Measurements from ENCODE around the gene COL6A2. TPM values are rescaled to one million over a fixed set of nuclear protein-coding genes. Genes with fewer than 3 reads are reported as not detected.
A peak's percentile ranks its signal among the peaks of the same experiment; 100 is the strongest.

COL6A2 gene
- polyA plus RNA-seq, 1 of the 3 experiments (the other 2 are of a cell fraction): 108 TPM

DNA sequence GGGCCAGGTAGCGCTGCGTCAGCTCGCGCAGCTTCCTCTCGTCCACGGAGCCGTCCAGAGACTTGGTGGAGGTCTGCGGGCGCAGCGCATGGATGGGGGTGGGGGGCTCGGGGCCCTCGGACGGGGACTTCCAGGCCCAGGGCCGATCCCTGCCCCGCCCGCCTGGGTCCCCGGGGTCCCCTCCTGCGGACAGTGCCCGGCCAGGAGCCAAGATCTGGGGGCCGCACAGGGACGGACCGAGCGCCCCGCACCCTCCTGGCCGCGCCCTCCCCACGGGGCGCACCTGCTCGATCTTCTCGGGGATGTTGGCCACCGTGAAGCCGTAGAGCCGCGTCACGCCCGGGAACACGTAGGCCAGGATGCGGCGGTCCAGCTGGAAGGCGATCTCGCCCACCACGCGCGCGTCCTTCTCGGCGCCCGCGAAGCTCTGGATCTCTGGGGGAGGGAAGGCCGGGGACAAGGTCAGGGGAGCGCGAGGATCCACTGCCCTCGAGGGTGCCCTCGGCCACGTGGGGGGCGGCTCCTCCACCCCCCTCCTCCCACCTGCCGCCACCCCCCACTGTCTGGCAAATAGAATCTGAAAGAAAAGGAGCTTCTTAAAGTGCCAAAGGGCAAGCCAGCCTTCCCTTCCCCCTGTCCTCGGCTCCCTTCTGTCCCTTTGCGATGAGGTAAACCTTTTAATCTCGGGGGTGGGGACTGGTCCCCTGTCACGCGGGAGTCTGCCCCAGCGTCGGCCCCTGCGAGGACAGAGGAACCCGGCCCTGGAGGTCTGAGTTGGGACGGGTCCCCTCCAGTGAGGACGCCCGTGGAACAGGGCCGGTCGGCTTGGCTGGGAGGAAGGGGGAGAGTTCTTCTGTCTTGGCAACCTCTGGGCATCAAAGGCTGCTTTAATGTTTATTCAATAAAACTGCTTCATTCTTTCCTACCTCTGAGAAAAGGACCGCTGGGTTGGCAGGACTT, 64.0 kb downstream of the COL6A2 start:
- Histone ChIP-seq H3K4me3 (ENCODE audit: low read depth in 2 of 2, low read length in 1 of 2) (no peak overlapping the region), H3F3A (replicated peaks; ENCODE audit: insufficient read depth) (no peaks in the 10 kb centered on the region), H3K9me3 (no peaks in the 10 kb centered on the region), H3K27ac (ENCODE audit: low read depth in 2 of 2, low read length in 1 of 2) (no peak overlapping the region), H3K4me2 (no peak overlapping the region), H3K9ac (no peak overlapping the region), H4K20me1 (ENCODE audit: insufficient read depth) (no peaks in the 10 kb centered on the region), H3K9me2 (no peaks in the 10 kb centered on the region; the same call in 1 of the 2 replicates), H3K4me1 (ENCODE audit: control insufficient read depth in 1 of 2, insufficient read depth in 2 of 2, low read depth in 1 of 2, low read length in 1 of 2) (no peaks in the 10 kb centered on the region), H3K27me3 (ENCODE audit: insufficient read depth) (no peaks in the 10 kb centered on the region), H2AFZ (ENCODE audit: low read depth) (no peak overlapping the region), H3K36me3 (replicated peaks in 1 of 2; ENCODE audit: control insufficient read depth in 1 of 2, insufficient read depth in 2 of 2, low read length in 1 of 2) (no peaks in the 10 kb centered on the region), H3K79me2 (ENCODE audit: insufficient read depth) (no peaks in the 10 kb centered on the region)
- peak; percentile 30 for DNase-seq
- ChIA-PET POLR2A (no interaction called here), CTCF (interaction anchor here (0.8 kb wide), 1 partner anchor 15 kb away, joined by 3 read pairs; no protein-coding TSS in a partner anchor)
- WGBS (ENCODE audit: low lambda C conversion rate): 89% methylated on average over 35 of the region's 72 CpGs
- TF ChIP-seq MEF2A (IDR thresholded peaks at IDR 0.05; ENCODE audit: borderline replicate concordance, low read depth): no peak
- TF ChIP-seq EP300 (IDR thresholded peaks at IDR 0.05; ENCODE audit: borderline replicate concordance in 1 of 2, low read depth in 1 of 2, low read length in 1 of 2): no peak
- TF ChIP-seq RAD21 (IDR thresholded peaks at IDR 0.05; ENCODE audit: low read length): no peak
- no peak for TF ChIP-seq IRF3 (IDR thresholded peaks at IDR 0.05; ENCODE audit: low read depth, low read length)
- TF ChIP-seq YY1 (IDR thresholded peaks at IDR 0.05; ENCODE audit: low read depth): no peak
- no peak for TF ChIP-seq ELF1 (IDR thresholded peaks at IDR 0.05)

GRCh38 chr21:46163380-46163779, 65.5 kb downstream of the COL6A2 start:
- H3F3A ChIP-seq (replicated peaks; ENCODE audit: insufficient read depth): no peaks in the 10 kb centered on the region
- H3K27ac ChIP-seq (ENCODE audit: low read depth in 2 of 2, low read length in 1 of 2): no peak overlapping the region
- ChIA-PET CTCF (interaction anchor here (0.6 to 1.3 kb wide), 3 partner anchors 17 to 1327 kb away, joined by 3 to 5 read pairs (median 3); no protein-coding TSS in a partner anchor), POLR2A (no interaction called here)
- H3K9me2 ChIP-seq: no peaks in the 10 kb centered on the region; the same call in 1 of the 2 replicates
- H3K36me3 ChIP-seq (replicated peaks in 1 of 2; ENCODE audit: control insufficient read depth in 1 of 2, insufficient read depth in 2 of 2, low read length in 1 of 2): no peaks in the 10 kb centered on the region
- no peaks in the 10 kb centered on the region for H3K4me1 ChIP-seq (ENCODE audit: control insufficient read depth in 1 of 2, insufficient read depth in 2 of 2, low read depth in 1 of 2, low read length in 1 of 2)
- no peak for DNase-seq
- H3K9ac ChIP-seq: no peak overlapping the region
- no peak overlapping the region for H2AFZ ChIP-seq (ENCODE audit: low read depth)
- no peak overlapping the region for H3K4me2 ChIP-seq
- no peaks in the 10 kb centered on the region for H3K9me3 ChIP-seq
- H3K4me3 ChIP-seq (ENCODE audit: low read depth in 2 of 2, low read length in 1 of 2): no peak overlapping the region
- 88% methylated on average over 4 of the region's 4 CpGs for WGBS (ENCODE audit: low lambda C conversion rate)
- no peaks in the 10 kb centered on the region for H3K27me3 ChIP-seq (ENCODE audit: insufficient read depth)
- H4K20me1 ChIP-seq (ENCODE audit: insufficient read depth): no peaks in the 10 kb centered on the region
- no peaks in the 10 kb centered on the region for H3K79me2 ChIP-seq (ENCODE audit: insufficient read depth)
- TF ChIP-seq NFIC (IDR thresholded peaks at IDR 0.05; ENCODE audit: borderline replicate concordance) (no peak), SIN3A (IDR thresholded peaks at IDR 0.05; ENCODE audit: borderline replicate concordance, low read depth, low read length) (no peak), CHD2 (IDR thresholded peaks at IDR 0.05; ENCODE audit: low read length, partially characterized antibody) (no peak), FOXM1 (IDR thresholded peaks at IDR 0.05; ENCODE audit: low read depth) (no peak), EP300 (IDR thresholded peaks at IDR 0.05; ENCODE audit: borderline replicate concordance in 1 of 2, low read depth in 1 of 2, low read length in 1 of 2) (no peak), GABPA (IDR thresholded peaks at IDR 0.05; ENCODE audit: low read depth) (no peak), REST (IDR thresholded peaks at IDR 0.05; ENCODE audit: low read depth, low read length) (no peak), RAD21 (IDR thresholded peaks at IDR 0.05; ENCODE audit: low read length) (no peak), YY1 (IDR thresholded peaks at IDR 0.05; ENCODE audit: low read depth) (no peak), TAF1 (IDR thresholded peaks at IDR 0.05; ENCODE audit: borderline replicate concordance, low read depth, low read length) (no peak), MXI1 (IDR thresholded peaks at IDR 0.05; ENCODE audit: low read depth, low read length) (no peak)
- TF ChIP-seq, protein P1, sequence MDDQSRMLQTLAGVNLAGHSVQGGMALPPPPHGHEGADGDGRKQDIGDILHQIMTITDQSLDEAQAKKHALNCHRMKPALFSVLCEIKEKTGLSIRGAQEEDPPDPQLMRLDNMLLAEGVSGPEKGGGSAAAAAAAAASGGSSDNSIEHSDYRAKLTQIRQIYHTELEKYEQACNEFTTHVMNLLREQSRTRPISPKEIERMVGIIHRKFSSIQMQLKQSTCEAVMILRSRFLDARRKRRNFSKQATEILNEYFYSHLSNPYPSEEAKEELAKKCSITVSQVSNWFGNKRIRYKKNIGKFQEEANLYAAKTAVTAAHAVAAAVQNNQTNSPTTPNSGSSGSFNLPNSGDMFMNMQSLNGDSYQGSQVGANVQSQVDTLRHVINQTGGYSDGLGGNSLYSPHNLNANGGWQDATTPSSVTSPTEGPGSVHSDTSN (IDR thresholded peaks at IDR 0.05): no peak
- TF ChIP-seq, protein P2, sequence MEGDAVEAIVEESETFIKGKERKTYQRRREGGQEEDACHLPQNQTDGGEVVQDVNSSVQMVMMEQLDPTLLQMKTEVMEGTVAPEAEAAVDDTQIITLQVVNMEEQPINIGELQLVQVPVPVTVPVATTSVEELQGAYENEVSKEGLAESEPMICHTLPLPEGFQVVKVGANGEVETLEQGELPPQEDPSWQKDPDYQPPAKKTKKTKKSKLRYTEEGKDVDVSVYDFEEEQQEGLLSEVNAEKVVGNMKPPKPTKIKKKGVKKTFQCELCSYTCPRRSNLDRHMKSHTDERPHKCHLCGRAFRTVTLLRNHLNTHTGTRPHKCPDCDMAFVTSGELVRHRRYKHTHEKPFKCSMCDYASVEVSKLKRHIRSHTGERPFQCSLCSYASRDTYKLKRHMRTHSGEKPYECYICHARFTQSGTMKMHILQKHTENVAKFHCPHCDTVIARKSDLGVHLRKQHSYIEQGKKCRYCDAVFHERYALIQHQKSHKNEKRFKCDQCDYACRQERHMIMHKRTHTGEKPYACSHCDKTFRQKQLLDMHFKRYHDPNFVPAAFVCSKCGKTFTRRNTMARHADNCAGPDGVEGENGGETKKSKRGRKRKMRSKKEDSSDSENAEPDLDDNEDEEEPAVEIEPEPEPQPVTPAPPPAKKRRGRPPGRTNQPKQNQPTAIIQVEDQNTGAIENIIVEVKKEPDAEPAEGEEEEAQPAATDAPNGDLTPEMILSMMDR (IDR thresholded peaks at IDR 0.05): no peak
- TF ChIP-seq, protein P3, sequence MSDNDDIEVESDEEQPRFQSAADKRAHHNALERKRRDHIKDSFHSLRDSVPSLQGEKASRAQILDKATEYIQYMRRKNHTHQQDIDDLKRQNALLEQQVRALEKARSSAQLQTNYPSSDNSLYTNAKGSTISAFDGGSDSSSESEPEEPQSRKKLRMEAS (IDR thresholded peaks at IDR 0.05; ENCODE audit: low read depth): no peak

All from SK-N-SH (cell line).